GM18909 (cell line): ENCODE measurements around the gene PTBP3.
"Not testable (repeated sequence)": the region's sequence is repeated elsewhere in the genome, so short reads cannot be mapped to it uniquely, and the experiment has no call there.

Source experiments
- ATAC-seq: cut with Tn5 transposase; IDR thresholded peaks from one replicate; pipeline ENCODE4 v1.9.1; 2021; ENCODE audit warnings: mild to moderate bottlenecking; ENCODE audit not compliant: unreplicated experiment, poor library complexity

The PTBP3 gene

GRCh38 chr9:112233769-112234168 is 99.7 kb downstream of the PTBP3 start:
- no peak for ATAC-seq

GRCh38 chr9:112232233-112232632 is 101.2 kb downstream of the PTBP3 start:
- ATAC-seq = no peak

GRCh38 chr9:112226091-112226490 is 107.3 kb downstream of the PTBP3 start:
- no peak for ATAC-seq

- ATAC-seq = peak; percentile 82
Measured at GRCh38 chr9:112224401-112225289, 108.8 kb downstream of the PTBP3 start.

GRCh38 chr9:112218908-112219307 is 114.5 kb downstream of the PTBP3 start:
- ATAC-seq = peak; percentile 97

GRCh38 chr9:112212926-112213325 is 120.5 kb downstream of the PTBP3 start:
- ATAC-seq = no peak

- ATAC-seq = no peak
Measured at GRCh38 chr9:112207451-112207850, 126.0 kb downstream of the PTBP3 start.

GRCh38 chr9:112203536-112203935 is 129.9 kb downstream of the PTBP3 start:
- ATAC-seq = no peak

GRCh38 chr9:112200711-112201110 is 132.7 kb downstream of the PTBP3 start:
- no peak for ATAC-seq

GRCh38 chr9:112198646-112199045 is 134.8 kb downstream of the PTBP3 start:
- ATAC-seq = no peak

- ATAC-seq = no peak
Measured at GRCh38 chr9:112194969-112195431, 138.4 kb downstream of the PTBP3 start.

GRCh38 chr9:112193572-112194288 is 139.7 kb downstream of the PTBP3 start:
- ATAC-seq = no peak

- ATAC-seq = not testable (repeated sequence)
Measured at GRCh38 chr9:112190320-112190719, 143.1 kb downstream of the PTBP3 start.

GRCh38 chr9:112188884-112189283 is 144.5 kb downstream of the PTBP3 start:
- no peak for ATAC-seq

- no peak for ATAC-seq
Measured at GRCh38 chr9:112187404-112187803, 146.0 kb downstream of the PTBP3 start.

GRCh38 chr9:112186695-112187094 is 146.7 kb downstream of the PTBP3 start:
- ATAC-seq = no peak

- no peak for ATAC-seq
Measured at GRCh38 chr9:112184946-112185345, 148.5 kb downstream of the PTBP3 start.

GRCh38 chr9:112184221-112184620 is 149.2 kb downstream of the PTBP3 start:
- no peak for ATAC-seq

GRCh38 chr9:112180387-112180881 is 153.0 kb downstream of the PTBP3 start:
- ATAC-seq = no peak

- ATAC-seq = no peak
Measured at GRCh38 chr9:112179816-112180215, 153.6 kb downstream of the PTBP3 start.

GRCh38 chr9:112176524-112176923 is 156.9 kb downstream of the PTBP3 start:
- ATAC-seq = no peak
